CD4-positive, alpha-beta T cell (primary cell): ENCODE data around the gene NES. TPM values are rescaled to one million over a fixed set of nuclear protein-coding genes. Genes with fewer than 3 reads are reported as not detected.

ENCODE experiments used
- ATAC-seq: fragments of 200-7000 bp; cut with Tn5 transposase; one replicate; pipeline ENCODE4 v1.10.0; 2022; ENCODE audit warnings: mild to moderate bottlenecking; ENCODE audit not compliant: poor library complexity
- CTCF ChIA-PET: fragments of 350-600 bp; sonication (Branson Sonifier 250); formaldehyde crosslinking; loops from one replicate; lab custom pipeline; 2021; ENCODE audit warnings: antibody characterized with exemption, inconsistent platforms; lab: Charles Lee
- POLR2A ChIA-PET: fragments of 350-600 bp; sonication (Branson Sonifier 250); formaldehyde crosslinking; loops from one replicate; lab custom pipeline; 2021; ENCODE audit warnings: antibody characterized with exemption, inconsistent platforms; lab: Charles Lee
- DNase-seq, 14 experiments: peaks; one replicate each; pipeline ENCODE4 v3.0.0-alpha.2; 2013 to 2020; ENCODE audit warnings: mixed read lengths in 2 of 14
- H3K27ac ChIP-seq, 2 donors: one replicate each; pipeline versions ENCODE4 v1.5.1 to v1.7.0; 2013; ENCODE audit warnings: low read length in 2 of 2, low read depth in 1 of 2, mild to moderate bottlenecking in 1 of 2
- H3K27me3 ChIP-seq, 2 experiments: 1 replicate in 1 of 2; 2 replicates in 1 of 2; pipeline versions ENCODE4 v1.6.1 to v1.7.0; 2013; ENCODE audit warnings: low read length in 2 of 2, control low read depth in 1 of 2, mild to moderate bottlenecking in 1 of 2, moderate library complexity in 1 of 2; ENCODE audit not compliant: insufficient read depth in 2 of 2, control insufficient read depth in 1 of 2
- H3K36me3 ChIP-seq: one replicate; pipeline ENCODE4 v1.6.1; 2013; ENCODE audit warnings: low read length, control low read depth; ENCODE audit not compliant: insufficient read depth
- H3K4me1 ChIP-seq: one replicate; pipeline ENCODE4 v1.6.1; 2013; ENCODE audit warnings: low read length, control low read depth; ENCODE audit not compliant: insufficient read depth
- H3K4me3 ChIP-seq: one replicate; pipeline ENCODE4 v1.5.1; 2013; ENCODE audit warnings: mild to moderate bottlenecking, low read length, moderate library complexity
- H3K9me3 ChIP-seq, 2 experiments: 1 replicate in 1 of 2; 2 replicates in 1 of 2; pipeline versions ENCODE4 v1.6.1 to v1.7.0; 2013; ENCODE audit warnings: low read length in 2 of 2, mild to moderate bottlenecking in 2 of 2, control low read depth in 1 of 2, moderate library complexity in 1 of 2; ENCODE audit not compliant: control insufficient read depth in 1 of 2, insufficient read depth in 1 of 2
- H3K27ac Mint-ChIP-seq: one replicate; pipeline ENCODE4 v1.8.0; 2020; ENCODE audit warnings: mixed read lengths
- H3K27me3 Mint-ChIP-seq: one replicate; pipeline ENCODE4 v1.8.0; 2021; ENCODE audit warnings: mixed read lengths
- H3K36me3 Mint-ChIP-seq: one replicate; pipeline ENCODE4 v1.8.0; 2021; ENCODE audit warnings: low read depth, mixed read lengths
- H3K4me1 Mint-ChIP-seq: one replicate; pipeline ENCODE4 v1.8.0; 2021; ENCODE audit warnings: low read depth, mixed read lengths
- H3K4me3 Mint-ChIP-seq: one replicate; pipeline ENCODE4 v1.8.0; 2020; ENCODE audit warnings: mild to moderate bottlenecking, mixed read lengths
- H3K9me3 Mint-ChIP-seq: one replicate; pipeline ENCODE4 v1.8.0; 2020; ENCODE audit warnings: mixed read lengths
- CTCF ChIP-seq: fragments of 200-600 bp; IDR thresholded peaks from one replicate; pipeline ENCODE4 v1.8.0; 2022; ENCODE audit warnings: antibody characterized with exemption, mild to moderate bottlenecking
- intact Hi-C, 2 experiments: fragments of 100-400 bp; cut with DNase I in 1 of 2; cut with micrococcal nuclease in 1 of 2; formaldehyde crosslinking; loops; one replicate each; pipeline versions ENCODE4 v1.15.1 to v1.9.0; 2023 to 2025; cut with DNase I, micrococcal nuclease
- total RNA-seq, 174 experiments: library from RNA in 2 of 174; stranded (reverse) in 2 of 174; gene quantifications; one replicate each; pipeline ENCODE4 v1.2.3 and lab custom pipeline; 2021 to 2026

NES gene
- total RNA-seq, 2 experiments from 2014 or later: not detected

DNA sequence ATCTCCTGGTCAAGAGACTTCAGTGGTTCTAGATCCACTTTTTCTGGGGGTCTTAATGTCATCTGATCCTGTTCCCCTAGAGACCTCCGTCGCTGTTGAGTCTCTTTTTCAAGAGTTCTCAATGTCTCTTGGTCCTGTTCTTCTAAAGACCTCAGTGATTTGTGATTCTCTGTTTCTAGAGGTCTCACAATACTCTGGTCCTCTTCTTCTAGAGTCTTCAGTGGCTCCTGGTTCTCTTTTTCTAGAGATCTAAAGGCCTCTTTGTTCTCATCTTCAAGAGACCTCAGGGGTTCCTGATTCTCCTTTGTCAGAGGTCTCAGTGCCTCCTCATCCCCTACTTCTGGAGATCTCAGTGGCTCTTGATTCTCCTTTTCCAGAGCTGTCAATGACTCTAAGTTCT lies 5.4 kb downstream of the NES start:
- no peaks in the 10 kb centered on the region for H3K9me3 Mint-ChIP-seq
- no peak for TF ChIP-seq CTCF
- intact Hi-C loops: no loop called here

DNA sequence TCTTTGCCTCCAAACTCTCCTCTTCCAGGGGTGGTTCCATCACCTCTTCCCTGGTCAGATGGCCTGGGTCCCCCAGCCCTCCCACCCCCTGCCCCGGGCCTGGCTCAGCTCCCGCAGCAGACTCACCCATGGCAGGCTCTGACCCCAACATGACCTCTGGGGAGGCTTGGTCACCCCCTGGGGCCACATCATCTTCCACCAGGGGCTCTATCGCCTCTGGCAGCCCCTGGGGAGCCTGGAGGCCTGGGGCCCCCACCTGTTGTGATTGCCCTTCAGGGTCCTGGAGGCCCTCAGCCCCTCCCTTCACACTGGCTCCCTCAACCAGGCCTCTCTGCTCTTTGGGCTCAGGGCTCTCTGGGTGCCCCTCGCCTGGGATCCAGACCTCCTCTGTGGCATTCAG lies 6.4 kb downstream of the NES start:
- H3K4me3 Mint-ChIP-seq: no peak overlapping the region
- H3K4me3 ChIP-seq: no peak overlapping the region
- no peak for ATAC-seq
- POLR2A ChIA-PET: no interaction called here
- peaks cover 34% of the 10 kb centered on the region for H3K27me3 Mint-ChIP-seq
- no peak for DNase-seq
- H3K4me1 Mint-ChIP-seq: no peaks in the 10 kb centered on the region
- no peak overlapping the region for H3K27ac Mint-ChIP-seq
- no peaks in the 10 kb centered on the region for H3K9me3 ChIP-seq
- H3K27ac ChIP-seq: no peak overlapping the region
- intact Hi-C loops: no loop called here
- H3K27me3 ChIP-seq: peaks cover 11 to 16% of the 10 kb centered on the region in 2 experiments
- no peaks in the 10 kb centered on the region for H3K36me3 ChIP-seq
- H3K4me1 ChIP-seq: no peaks in the 10 kb centered on the region
- no peaks in the 10 kb centered on the region for H3K9me3 Mint-ChIP-seq
- no peak for TF ChIP-seq CTCF
- CTCF ChIA-PET: no interaction called here
- no peaks in the 10 kb centered on the region for H3K36me3 Mint-ChIP-seq

More for the DNA sequence above, 5.4 kb downstream of the NES start:
- Histone ChIP-seq H3K9me3 (no peaks in the 10 kb centered on the region), H3K27me3 (peaks cover 15 to 26% of the 10 kb centered on the region in 2 experiments), H3K4me1 (peaks cover 1% of the 10 kb centered on the region), H3K27ac (no peak overlapping the region), H3K4me3 (no peak overlapping the region), H3K36me3 (no peaks in the 10 kb centered on the region)
- no peak for DNase-seq
- Mint-ChIP-seq H3K4me3 (no peak overlapping the region), H3K27ac (no peak overlapping the region), H3K4me1 (no peaks in the 10 kb centered on the region), H3K27me3 (peaks cover 39% of the 10 kb centered on the region), H3K36me3 (no peaks in the 10 kb centered on the region)
- ChIA-PET CTCF (interaction anchor here (1.2 kb wide), 1 partner anchor 18 kb away, joined by 3 read pairs; no protein-coding TSS in a partner anchor), POLR2A (no interaction called here)
- ATAC-seq: no peak

DNA sequence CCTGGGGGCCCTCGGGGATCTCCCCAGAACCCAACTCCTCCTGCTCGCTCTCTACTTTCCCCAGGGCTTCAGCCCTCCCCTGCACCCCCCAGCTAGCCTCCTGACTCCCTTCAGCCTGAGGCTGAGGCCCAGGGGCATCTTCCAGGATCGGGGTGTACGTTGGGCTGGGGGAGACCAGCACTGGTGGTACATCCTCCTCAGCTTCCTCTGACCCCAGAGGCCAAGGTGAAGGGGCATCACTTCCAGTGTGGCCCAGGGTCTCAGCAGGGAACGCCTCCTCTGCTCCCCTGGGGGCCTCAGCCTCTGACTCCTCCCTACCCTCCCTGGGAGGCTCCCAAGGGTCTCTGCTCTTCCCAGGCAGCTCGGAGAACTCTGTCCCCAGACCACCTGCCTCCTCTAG lies 6.8 kb downstream of the NES start:
- H3K4me1 ChIP-seq: no peaks in the 10 kb centered on the region
- H3K27ac ChIP-seq: no peak overlapping the region
- TF ChIP-seq CTCF: no peak
- no peaks in the 10 kb centered on the region for H3K36me3 ChIP-seq
- Mint-ChIP-seq H3K36me3 (no peaks in the 10 kb centered on the region), H3K27me3 (peaks cover 30% of the 10 kb centered on the region), H3K9me3 (no peaks in the 10 kb centered on the region), H3K27ac (no peak overlapping the region), H3K4me3 (no peak overlapping the region), H3K4me1 (no peaks in the 10 kb centered on the region)
- H3K27me3 ChIP-seq: peaks cover 9 to 12% of the 10 kb centered on the region in 2 experiments
- ChIA-PET CTCF (no interaction called here), POLR2A (no interaction called here)
- no peak overlapping the region for H3K4me3 ChIP-seq
- no peaks in the 10 kb centered on the region for H3K9me3 ChIP-seq
- intact Hi-C loops: no loop called here
- ATAC-seq (no peak), DNase-seq (no peak)
